HFF-Myc (cell line): ENCODE measurements around the gene CLSTN1.

Experiments
- DNase-seq: peaks from one replicate; pipeline ENCODE4 v3.0.0-alpha.2; 2011; ENCODE audit warnings: low read depth; ENCODE audit errors: extremely low read depth
- H3K4me3 ChIP-seq: replicated peaks from 2 replicates; pipeline ENCODE4 v1.5.1; 2011; ENCODE audit warnings: low read depth, mild to moderate bottlenecking, control low read depth, low read length
- CTCF ChIP-seq: IDR thresholded peaks from 2 replicates; pipeline ENCODE4 v1.5.1; 2012; ENCODE audit warnings: mild to moderate bottlenecking, low read depth, low read length, control low read depth; ENCODE audit errors: missing control alignments

CLSTN1 gene

GRCh38 chr1:9824702-9825089, 931 bp upstream of the CLSTN1 start:
- peak overlapping the region; percentile 55 for H3K4me3 ChIP-seq
- TF ChIP-seq CTCF = no peak

DNA sequence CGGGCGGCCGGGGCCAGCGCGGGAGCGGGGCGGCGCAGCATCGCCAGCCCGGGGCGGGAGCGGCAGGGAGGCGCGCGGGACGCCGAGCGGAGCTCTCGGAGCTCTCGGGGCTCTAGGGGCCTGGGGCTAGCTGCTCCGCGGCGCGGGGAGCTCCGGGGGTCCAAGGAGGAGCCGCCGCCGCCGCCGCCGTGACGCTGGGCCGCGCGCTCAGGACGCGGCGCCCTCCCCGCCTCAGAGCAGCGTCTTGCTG, 147 bp downstream of the CLSTN1 start:
- DNase-seq = no peak
- peak overlapping the region; percentile 92 for H3K4me3 ChIP-seq
- TF ChIP-seq CTCF = no peak

More at GRCh38 chr1:9824702-9825089, 931 bp upstream of the CLSTN1 start:
- no peak for DNase-seq

DNA sequence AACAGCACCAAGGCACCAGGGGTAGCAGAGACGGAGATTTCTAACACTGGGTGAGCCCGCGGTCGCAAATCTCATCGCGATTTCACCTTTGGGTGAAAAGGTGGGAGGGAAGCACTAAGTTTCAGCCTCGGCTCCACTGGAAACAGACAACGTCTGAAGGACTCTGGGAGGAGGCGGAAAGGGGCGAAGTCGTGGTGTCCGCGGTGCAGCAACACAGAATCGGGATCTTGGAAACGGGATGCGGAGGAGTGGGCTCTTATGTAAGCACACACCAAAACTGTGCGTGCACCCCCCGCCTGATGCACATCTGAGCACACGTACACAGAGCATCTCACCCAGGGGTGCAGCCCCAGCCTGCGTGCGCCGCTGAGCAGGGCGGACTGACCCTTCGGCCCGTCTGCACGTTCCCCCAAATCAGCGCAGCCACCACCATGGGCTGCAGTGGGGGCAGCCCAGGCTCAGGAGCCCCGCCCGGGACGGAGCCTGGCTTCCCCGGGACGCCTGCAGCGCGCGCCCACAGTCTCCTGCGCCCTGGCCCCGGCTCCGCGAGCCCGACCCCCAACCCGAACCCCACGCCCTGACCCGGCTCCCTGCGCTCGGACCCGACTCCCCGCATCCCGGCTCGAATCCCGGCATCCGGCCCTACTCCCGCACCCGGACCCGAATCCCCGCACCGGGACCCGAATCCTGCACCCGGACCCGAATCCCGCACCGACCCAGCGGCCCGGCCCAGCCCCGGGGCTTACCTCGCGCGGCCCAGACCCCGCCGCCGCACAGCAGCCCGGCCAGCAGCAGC, 670 bp downstream of the CLSTN1 start:
- no peak for TF ChIP-seq CTCF
- H3K4me3 ChIP-seq = peak overlapping the region; percentile 92
- DNase-seq = no peak

GRCh38 chr1:9822490-9822889, 1.3 kb downstream of the CLSTN1 start:
- DNase-seq = no peak
- H3K4me3 ChIP-seq = peak overlapping the region; percentile 92
- TF ChIP-seq CTCF = no peak

DNA sequence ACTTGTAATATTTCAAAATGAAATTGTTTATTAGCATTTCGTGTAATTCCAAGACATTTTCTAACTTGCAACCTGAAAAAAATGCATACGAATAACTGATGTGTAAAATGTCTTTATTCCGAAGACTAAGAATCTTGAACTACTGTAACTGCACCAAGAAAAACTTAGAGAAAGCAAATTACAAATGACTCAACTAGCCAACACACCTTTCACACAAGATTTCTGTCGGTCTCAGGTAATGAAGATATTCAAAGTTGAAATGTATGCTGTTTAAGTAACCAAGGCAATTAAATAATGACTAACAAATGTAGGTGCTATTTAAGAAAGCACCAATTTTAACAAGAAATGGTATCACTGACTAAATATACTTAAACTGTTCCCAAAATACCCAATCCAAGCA, 2.1 kb downstream of the CLSTN1 start:
- DNase-seq = no peak
- TF ChIP-seq CTCF = no peak
- peak overlapping the region; percentile 92; the same call in 1 of the 2 replicates for H3K4me3 ChIP-seq

- DNase-seq = no peak
- no peak overlapping the region for H3K4me3 ChIP-seq
- TF ChIP-seq CTCF = no peak
Measured at GRCh38 chr1:9820521-9820920, 3.2 kb downstream of the CLSTN1 start.

DNA sequence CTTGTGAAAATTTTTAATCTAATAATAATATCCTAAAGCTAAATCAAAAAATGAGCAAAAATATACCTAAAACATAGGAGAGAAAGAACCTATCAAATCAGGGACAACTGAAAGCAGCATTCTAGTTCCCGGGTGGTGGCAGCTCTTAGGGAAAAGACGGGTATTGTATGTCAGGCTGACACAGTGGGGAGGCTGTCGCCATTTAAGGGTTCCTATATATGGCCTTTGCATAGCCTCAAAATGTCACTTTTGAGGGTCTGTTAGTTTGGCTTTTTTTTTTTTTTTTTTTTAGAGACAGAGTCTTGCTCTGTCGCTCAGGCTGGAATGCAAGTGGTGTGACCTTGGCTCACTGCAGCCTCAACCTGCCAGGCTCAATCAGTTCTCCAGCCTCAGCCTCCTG, 6.0 kb downstream of the CLSTN1 start:
- DNase-seq = no peak
- no peak overlapping the region for H3K4me3 ChIP-seq
- no peak for TF ChIP-seq CTCF
